Neural crest cell (in vitro differentiated cells): ENCODE measurements around the gene COL4A1. TPM values are rescaled to one million over a fixed set of nuclear protein-coding genes. Genes with fewer than 3 reads are reported as not detected.

ENCODE experiments used
- DNase-seq: peaks from one replicate; pipeline ENCODE4 v3.0.0; 2021; ENCODE audit warnings: low read depth, mixed read lengths, low spot score
- H3K27ac Mint-ChIP-seq: one replicate; pipeline ENCODE4 v1.8.0; 2021; ENCODE audit warnings: mild to moderate bottlenecking, mixed read lengths; ENCODE audit not compliant: unreplicated experiment
- H3K27me3 Mint-ChIP-seq: 2 replicates; pipeline ENCODE4 v1.8.0; 2021; ENCODE audit warnings: low read depth, mild to moderate bottlenecking, mixed read lengths
- H3K36me3 Mint-ChIP-seq: 2 replicates; pipeline ENCODE4 v1.8.0; 2021; ENCODE audit warnings: low read depth, mild to moderate bottlenecking, mixed read lengths
- H3K4me1 Mint-ChIP-seq: 2 replicates; pipeline ENCODE4 v1.8.0; 2021; ENCODE audit warnings: mixed read lengths
- H3K4me3 Mint-ChIP-seq: one replicate; pipeline ENCODE4 v1.8.0; 2021; ENCODE audit warnings: mild to moderate bottlenecking, mixed read lengths
- H3K9me3 Mint-ChIP-seq: 2 replicates; pipeline ENCODE4 v1.8.0; 2021; ENCODE audit warnings: mixed read lengths
- CTCF ChIP-seq: fragments of 200-600 bp; sonication (generic); conservative IDR thresholded peaks from 2 replicates; pipeline ENCODE4 v1.5.0; 2021; ENCODE audit warnings: antibody characterized with exemption, mild to moderate bottlenecking
- total RNA-seq: library from RNA; stranded (reverse); gene quantifications from 2 replicates; pipeline ENCODE4 v1.2.1, GENCODE V29; 2021

COL4A1 gene
- total RNA-seq, 1 donor from 2014 or later: 65.5 TPM

- Mint-ChIP-seq H3K27me3 (no peaks in the 10 kb centered on the region), H3K4me3 (no peak overlapping the region), H3K36me3 (no peaks in the 10 kb centered on the region), H3K4me1 (peaks cover 15% of the 10 kb centered on the region), H3K27ac (no peak overlapping the region), H3K9me3 (no peaks in the 10 kb centered on the region)
- TF ChIP-seq CTCF: no peak
- no peak for DNase-seq
Observed at GRCh38 chr13:110229905-110230563, 76.9 kb downstream of the COL4A1 start.

DNA sequence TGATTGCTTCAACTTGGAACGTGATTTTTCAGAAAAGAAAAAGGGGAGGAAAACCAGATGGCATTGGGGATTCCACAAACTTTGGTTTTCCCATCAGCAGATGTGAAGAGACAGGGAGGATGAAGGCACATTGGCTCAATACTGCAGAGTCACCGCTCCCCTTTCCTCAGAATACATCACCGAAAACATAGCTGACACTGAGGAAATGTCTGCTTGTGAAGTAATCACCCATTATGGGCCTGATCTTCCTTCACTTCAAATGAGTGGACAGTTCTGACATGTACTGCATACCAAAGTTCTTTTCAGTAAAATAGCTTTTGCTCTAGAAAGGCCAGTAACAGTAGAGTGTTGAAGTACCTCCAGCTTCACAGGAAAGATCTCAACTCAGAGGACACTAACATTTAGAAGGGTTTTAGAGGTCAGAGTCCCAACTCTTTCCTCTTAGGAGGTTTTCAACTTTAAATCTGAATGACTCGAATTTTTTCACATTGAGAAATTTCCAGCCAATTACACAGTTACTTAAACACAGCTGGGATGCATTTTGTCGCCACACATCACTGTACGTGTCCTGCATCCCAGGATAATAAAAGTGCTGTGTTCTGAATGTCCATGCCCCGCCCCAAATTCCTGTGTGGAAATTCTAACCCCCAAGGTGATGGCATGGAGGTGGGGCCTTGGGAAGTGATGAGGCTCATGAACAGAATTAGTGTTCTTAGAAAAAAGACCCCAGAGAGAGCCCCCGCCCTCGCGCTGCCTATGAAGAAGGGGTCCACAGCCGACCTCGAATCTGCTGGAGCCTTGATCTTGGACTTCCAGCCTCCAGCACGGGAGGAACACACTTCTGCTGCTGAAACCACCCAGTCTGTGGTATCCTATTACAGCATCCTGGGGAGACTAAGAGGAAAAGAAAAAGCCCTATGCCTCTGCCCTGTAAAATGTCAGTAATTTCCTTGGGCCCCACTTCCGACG lies 77.7 kb downstream of the COL4A1 start:
- Mint-ChIP-seq H3K27ac (no peak overlapping the region), H3K4me1 (peaks cover 15% of the 10 kb centered on the region), H3K9me3 (no peaks in the 10 kb centered on the region), H3K36me3 (no peaks in the 10 kb centered on the region), H3K4me3 (no peak overlapping the region), H3K27me3 (no peaks in the 10 kb centered on the region)
- DNase-seq: no peak
- no peak for TF ChIP-seq CTCF

GRCh38 chr13:110227864-110228643 lies 78.9 kb downstream of the COL4A1 start:
- H3K4me3 Mint-ChIP-seq: no peak overlapping the region
- no peak overlapping the region for H3K27ac Mint-ChIP-seq
- H3K36me3 Mint-ChIP-seq: no peaks in the 10 kb centered on the region
- peaks cover 15% of the 10 kb centered on the region for H3K4me1 Mint-ChIP-seq
- no peak for TF ChIP-seq CTCF
- no peaks in the 10 kb centered on the region for H3K9me3 Mint-ChIP-seq
- no peaks in the 10 kb centered on the region for H3K27me3 Mint-ChIP-seq
- DNase-seq: no peak

GRCh38 chr13:110227416-110227815 lies 79.5 kb downstream of the COL4A1 start:
- DNase-seq: no peak
- TF ChIP-seq CTCF: no peak
- Mint-ChIP-seq H3K27ac (no peak overlapping the region), H3K36me3 (no peaks in the 10 kb centered on the region), H3K4me3 (no peak overlapping the region), H3K9me3 (no peaks in the 10 kb centered on the region), H3K27me3 (no peaks in the 10 kb centered on the region), H3K4me1 (peaks cover 15% of the 10 kb centered on the region)
